Kidney capillary endothelial cell (primary cell): ENCODE results near the gene KIF1B.

Experiments used
- DNase-seq: peaks from one replicate; pipeline ENCODE4 v3.0.0-alpha.2; 2018; ENCODE audit warnings: low spot score

KIF1B gene

GRCh38 chr1:10209905-10210810 is at the start of gene KIF1B:
Gene KIF1B (plus strand): TSS chr1:10210570. CDS start chr1:10232329, 21,759 bp downstream.
- peak; percentile 95 for DNase-seq

GRCh38 chr1:10160907-10161490 is 49.4 kb upstream of the KIF1B start:
- no peak for DNase-seq

DNA sequence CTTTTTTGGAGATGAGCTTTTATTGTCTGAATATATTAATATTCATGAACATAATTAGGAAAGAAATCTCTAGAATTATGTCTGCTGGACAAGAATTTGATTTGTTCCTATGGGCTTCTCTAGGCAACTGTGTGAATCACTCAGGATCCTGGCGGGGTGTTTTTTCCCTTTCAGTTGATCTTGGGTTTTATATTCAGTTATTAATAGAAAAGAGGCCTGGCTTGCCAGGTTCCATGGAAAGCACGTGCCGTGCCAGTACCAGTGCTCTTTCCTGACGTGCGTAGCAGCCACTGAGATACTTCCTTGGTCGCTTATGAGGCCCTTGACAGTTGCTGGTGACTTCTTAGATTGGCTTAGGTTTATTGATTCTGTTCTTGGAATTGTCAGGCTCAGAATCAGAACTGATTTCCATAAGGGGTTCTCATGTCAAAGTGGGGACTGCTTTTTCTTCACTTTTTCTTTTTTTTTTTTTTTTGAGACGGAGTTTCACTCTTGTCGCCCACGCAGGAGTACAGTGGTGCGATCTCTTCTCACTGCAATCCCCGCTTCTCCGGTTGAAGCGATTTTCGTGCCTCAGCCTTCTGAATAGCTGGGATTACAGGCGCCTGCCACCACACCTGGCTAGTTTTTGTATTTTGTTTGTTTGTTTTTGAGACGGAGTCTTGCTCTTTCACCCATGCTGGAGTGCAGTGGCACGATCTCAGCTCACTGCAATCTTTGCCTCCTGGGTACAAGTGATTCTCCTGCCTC is 48.7 kb upstream of the KIF1B start:
- DNase-seq: no peak

DNA sequence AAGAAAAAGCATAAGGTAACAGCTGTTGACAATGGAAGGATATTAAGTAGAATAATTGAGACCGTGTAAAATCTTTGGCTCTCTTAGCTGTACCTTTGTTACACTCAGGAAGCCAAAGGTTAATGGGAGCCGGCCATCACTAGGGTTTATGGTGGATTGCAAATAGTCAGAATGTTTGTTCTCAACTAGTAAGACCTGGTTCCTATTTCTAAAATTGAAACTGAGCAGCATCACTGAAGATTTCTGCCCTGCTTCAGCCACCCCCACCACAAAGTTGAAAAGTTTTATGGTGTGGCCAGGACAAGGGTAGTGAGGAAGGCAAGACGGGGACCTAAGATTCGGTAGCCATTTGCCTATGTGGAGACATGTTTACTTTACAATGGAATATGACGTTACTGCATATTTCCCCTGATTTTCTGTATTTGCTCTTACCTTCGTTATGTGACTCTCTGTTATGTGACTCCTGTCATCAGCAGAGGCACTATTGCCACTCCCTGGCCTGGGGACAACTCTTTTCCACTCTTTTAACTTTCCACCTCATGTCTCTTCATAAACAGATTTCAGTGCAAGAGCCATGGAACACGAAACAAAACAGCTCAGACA is 41.4 kb upstream of the KIF1B start:
- no peak for DNase-seq

DNA sequence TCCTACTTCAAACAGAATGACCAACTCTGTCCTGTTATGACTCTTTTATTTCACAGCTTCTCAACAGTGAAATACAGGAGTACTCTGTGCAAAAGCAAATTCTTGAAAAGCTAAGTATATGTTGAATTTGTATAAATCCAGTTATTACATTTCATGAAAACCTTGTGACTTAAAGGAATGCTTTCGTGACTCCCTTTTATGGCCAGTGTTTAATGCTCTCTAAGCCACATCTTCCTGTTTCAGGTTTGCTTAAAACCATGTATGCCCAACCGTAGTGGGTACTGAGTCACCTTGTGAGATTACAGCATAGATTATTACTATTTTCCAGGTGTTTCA is 40.2 kb upstream of the KIF1B start:
- DNase-seq: no peak

GRCh38 chr1:10171105-10171767 is 39.1 kb upstream of the KIF1B start:
- DNase-seq: no peak

- DNase-seq: no peak
Measured at GRCh38 chr1:10171995-10172669, 38.2 kb upstream of the KIF1B start.

- no peak for DNase-seq
Measured at GRCh38 chr1:10173582-10173981, 36.8 kb upstream of the KIF1B start.

- DNase-seq: no peak
Measured at GRCh38 chr1:10177876-10178275, 32.5 kb upstream of the KIF1B start.

DNA sequence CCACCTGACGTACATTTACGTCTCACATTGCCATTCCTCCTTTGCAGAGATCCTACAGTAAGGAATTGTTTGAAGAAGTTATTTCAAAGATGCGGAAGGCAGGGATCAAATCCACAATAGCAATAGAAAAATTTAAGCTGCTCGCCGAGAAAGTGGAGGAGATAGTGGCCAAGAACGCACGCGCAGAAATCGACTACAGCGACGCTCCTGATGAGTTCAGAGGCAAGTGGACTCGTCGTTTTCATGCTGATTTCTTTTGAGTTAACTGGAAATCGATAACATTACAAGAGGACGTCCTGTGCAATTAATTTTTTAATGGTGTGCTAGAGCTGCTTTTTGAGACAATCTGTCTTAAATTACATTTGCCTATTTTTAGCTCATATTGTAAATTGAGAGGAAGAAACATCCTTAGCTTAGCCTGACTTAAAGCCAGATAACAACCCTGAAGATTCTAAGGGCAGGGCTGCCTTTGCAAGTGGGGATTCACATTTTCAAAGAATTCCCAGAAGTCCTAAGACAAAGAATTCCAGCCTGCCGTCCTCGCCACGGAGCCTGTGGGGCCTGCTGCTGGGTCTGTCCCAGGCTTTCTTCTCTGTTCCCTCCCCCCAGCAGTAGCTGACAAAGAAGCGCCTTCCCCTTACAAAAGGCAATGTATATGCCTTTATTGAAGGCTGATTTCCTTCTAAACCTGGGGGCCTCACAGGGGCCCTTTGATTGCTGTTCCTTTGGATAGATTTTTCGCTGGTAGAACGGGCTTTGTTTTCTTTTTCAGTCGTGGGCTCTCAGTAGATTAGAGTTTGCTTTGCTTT is 31.6 kb upstream of the KIF1B start:
- no peak for DNase-seq

DNA sequence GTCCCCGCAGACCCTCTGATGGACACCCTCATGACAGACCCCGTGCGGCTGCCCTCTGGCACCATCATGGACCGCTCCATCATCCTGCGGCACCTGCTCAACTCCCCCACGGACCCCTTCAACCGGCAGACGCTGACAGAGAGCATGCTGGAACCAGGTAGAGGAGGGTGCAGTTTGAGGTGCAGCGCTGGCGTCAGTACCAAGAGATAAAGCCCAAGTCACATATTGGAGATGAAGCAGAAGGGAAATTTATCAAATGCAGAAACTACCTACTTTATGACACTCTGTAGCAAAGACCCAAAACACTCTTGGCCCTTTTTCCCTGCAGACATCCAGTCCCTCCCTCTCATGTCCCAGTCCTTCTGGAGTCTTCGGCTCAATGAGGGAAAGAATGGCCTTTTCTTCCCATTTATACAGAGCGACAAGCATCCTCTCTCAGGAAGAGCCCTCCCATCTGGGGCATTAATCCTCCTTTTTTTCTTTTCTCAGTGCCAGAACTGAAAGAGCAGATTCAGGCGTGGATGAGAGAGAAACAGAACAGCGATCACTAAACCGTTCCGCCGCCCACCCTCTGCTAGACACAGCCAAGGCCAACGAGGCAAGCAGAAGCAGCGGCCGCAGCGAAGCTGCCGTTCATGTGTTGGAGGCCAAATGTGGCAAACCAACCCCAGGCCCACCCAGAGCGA is 30.8 kb upstream of the KIF1B start:
- no peak for DNase-seq

- no peak for DNase-seq
Measured at GRCh38 chr1:10181154-10181553, 29.2 kb upstream of the KIF1B start.

- no peak for DNase-seq
Measured at GRCh38 chr1:10185759-10186158, 24.6 kb upstream of the KIF1B start.

GRCh38 chr1:10186331-10187025 is 23.9 kb upstream of the KIF1B start:
- no peak for DNase-seq

DNA sequence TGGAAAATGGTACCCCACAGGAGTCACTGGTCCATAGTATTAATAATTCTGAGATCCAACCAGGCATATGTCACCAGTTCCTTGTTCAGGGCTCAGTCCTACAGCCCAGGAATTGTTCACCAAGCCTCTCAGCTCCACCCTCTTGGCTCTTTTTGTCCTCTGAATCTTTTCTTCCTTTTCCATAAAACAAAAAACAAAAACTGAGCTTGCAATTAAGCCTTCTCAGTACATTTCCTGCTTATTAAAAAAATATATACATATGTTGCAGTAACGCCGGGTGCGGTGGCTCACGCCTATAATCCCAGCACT is 23.4 kb upstream of the KIF1B start:
- no peak for DNase-seq

- DNase-seq: no peak
Measured at GRCh38 chr1:10188133-10188650, 22.2 kb upstream of the KIF1B start.

GRCh38 chr1:10189659-10190058 is 20.7 kb upstream of the KIF1B start:
- DNase-seq: no peak

GRCh38 chr1:10192263-10192662 is 18.1 kb upstream of the KIF1B start:
- no peak for DNase-seq

DNA sequence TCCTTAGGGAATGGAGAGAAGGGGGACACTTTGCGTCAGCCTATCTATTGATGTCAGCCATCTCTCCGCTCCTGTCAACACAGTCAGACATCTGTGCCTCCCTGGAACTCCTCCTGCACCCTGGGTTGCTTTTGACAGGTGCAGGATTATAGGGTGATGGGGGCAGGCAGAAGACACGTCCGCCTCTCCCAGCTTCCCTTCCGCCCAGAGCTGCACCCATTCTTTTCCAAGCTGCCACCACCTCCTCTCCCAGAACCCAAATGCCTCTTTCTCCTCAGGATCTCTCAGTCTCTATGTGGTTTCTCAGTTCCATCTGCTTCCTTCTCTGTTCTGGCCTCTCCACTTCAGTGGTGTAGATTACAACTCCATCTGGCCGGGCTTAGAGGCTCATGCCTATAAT is 17.1 kb upstream of the KIF1B start:
- no peak for DNase-seq
